Measurements from ENCODE around the gene GAK. TPM values are rescaled to one million over a fixed set of nuclear protein-coding genes. Genes with fewer than 3 reads are reported as not detected.

The GAK gene
- total and polyA plus RNA-seq, 2 of the 13 experiments (the other 11 are each of a cell fraction or from before 2014, with no cell fraction given), result 17.5 to 44.3 TPM

GRCh38 chr4:915595-915994 is 16.5 kb downstream of the GAK start:
- FAIRE-seq (no peak), ATAC-seq (no peak), DNase-seq (ENCODE audit: low spot score) (no peak)
- no TSS peak for BruUV-seq (replicated peaks)
- intact Hi-C loops (cut with micrococcal nuclease; ENCODE audit: unreplicated experiment), result no loop called here
- Histone ChIP-seq H3K36me3 (replicated peaks in 1 of 2; ENCODE audit: control insufficient read depth in 1 of 2, insufficient read depth in 2 of 2, low read length in 2 of 2) (peaks cover 8 to 22% of the 10 kb centered on the region in 2 experiments; a peak in 4 of 5 replicates), H3K4me2 (ENCODE audit: low read depth, low read length) (no peak overlapping the region), H3K79me2 (ENCODE audit: insufficient read depth, low read length) (peaks cover 49% of the 10 kb centered on the region), H3K9ac (ENCODE audit: insufficient read depth, low read depth, low read length) (no peak overlapping the region), H3K4me3 (replicated peaks in 1 of 3; ENCODE audit: insufficient read depth in 1 of 3, low read depth in 2 of 3, low read length in 3 of 3) (no peak overlapping the region), H3K27ac (ENCODE audit: extremely low read length, insufficient read depth, low read length) (no peak overlapping the region), H3K4me1 (ENCODE audit: insufficient read depth, low read length) (no peaks in the 10 kb centered on the region), H4K20me1 (ENCODE audit: insufficient read depth, low read length) (no peaks in the 10 kb centered on the region), H2AFZ (ENCODE audit: low read length) (no peak overlapping the region), H3K27me3 (ENCODE audit: control insufficient read depth in 1 of 2, insufficient read depth in 2 of 2, low read length in 2 of 2) (no peaks in the 10 kb centered on the region), H3K9me3 (ENCODE audit: low read length) (no peaks in the 10 kb centered on the region)
- TF ChIP-seq SUZ12 (IDR thresholded peaks at IDR 0.05; ENCODE audit: low read depth, low read length), result no peak
- no peak for TF ChIP-seq TEF (CRISPR knock-in tag; IDR thresholded peaks at IDR 0.05)
- TF ChIP-seq ZNF639 (CRISPR knock-in tag; conservative IDR thresholded peaks at IDR 0.05), result no peak
- no peak for TF ChIP-seq TCF7 (IDR thresholded peaks at IDR 0.05; ENCODE audit: low read depth)
- no peak for TF ChIP-seq ARHGAP35 (CRISPR knock-in tag; IDR thresholded peaks at IDR 0.05; ENCODE audit: borderline replicate concordance)
- TF ChIP-seq MIER2 (CRISPR knock-in tag; IDR thresholded peaks at IDR 0.05), result no peak
- TF ChIP-seq KDM1A (CRISPR knock-in tag; IDR thresholded peaks at IDR 0.05), result no peak
- no peak for TF ChIP-seq ATF6 (CRISPR knock-in tag; conservative IDR thresholded peaks at IDR 0.05)
- TF ChIP-seq LCORL (IDR thresholded peaks at IDR 0.05), result no peak
- no peak for TF ChIP-seq LCORL (CRISPR knock-in tag; IDR thresholded peaks at IDR 0.05)
- TF ChIP-seq ZBTB3 (CRISPR knock-in tag; IDR thresholded peaks at IDR 0.05; ENCODE audit: borderline replicate concordance, low read depth), result no peak
- TF ChIP-seq HDAC6 (IDR thresholded peaks at IDR 0.05; ENCODE audit: low read depth, low read length), result no peak
- TF ChIP-seq GPBP1L1 (CRISPR knock-in tag; IDR thresholded peaks at IDR 0.05), result no peak
- no peak for TF ChIP-seq AGO1 (IDR thresholded peaks at IDR 0.05; ENCODE audit: low read depth, low read length, poor library complexity, severe bottlenecking)
- TF ChIP-seq EZH2 (conservative IDR thresholded peaks at IDR 0.05; ENCODE audit: low read depth, low read length), result no peak
- WGBS (ENCODE audit: low lambda C conversion rate), result 96% methylated on average over 8 of the region's 8 CpGs
- in situ Hi-C loops (cut with HindIII; ENCODE audit: extremely low pct_ligation_motif_present, low pct_unique_long_range_greater_than_20kb), result no loop called here
- POLR2A ChIA-PET, result no interaction called here
- CTCF ChIA-PET (ENCODE audit: low intra/inter-chr PET ratio, low total read pairs), result no interaction called here
